Measurements from ENCODE around the gene ENOX1. TPM values are rescaled to one million over a fixed set of nuclear protein-coding genes. Genes with fewer than 3 reads are reported as not detected.

Gene ENOX1
- total and polyA plus RNA-seq, 2 of the 8 experiments (the other 6 are each of a cell fraction or from before 2014, with no cell fraction given), result 0.23 to 0.37 TPM

DNA sequence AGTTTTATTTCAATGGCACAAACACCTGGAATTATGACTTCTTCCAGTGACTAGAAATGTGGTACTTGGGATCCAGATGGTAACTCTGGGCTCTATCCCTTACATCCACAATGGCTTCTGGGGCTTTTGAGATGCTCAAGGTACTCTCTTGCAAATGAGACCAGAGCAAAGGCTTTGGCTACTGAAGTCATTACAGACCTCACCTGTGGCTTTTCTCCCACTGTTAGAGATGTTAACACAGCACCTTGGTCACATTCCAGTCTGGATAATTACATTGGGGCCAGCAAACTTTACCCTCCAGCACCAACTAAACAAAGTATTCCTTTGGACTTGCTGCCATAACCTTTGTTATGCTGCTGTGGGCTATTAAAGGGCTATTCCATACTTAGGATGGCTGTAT, 6.1 kb downstream of the ENOX1 start:
- Histone ChIP-seq H3K4me2 (ENCODE audit: insufficient read depth in 1 of 2, low read depth in 2 of 2, low read length in 2 of 2) (no peak overlapping the region), H3K9ac (replicated peaks in 1 of 4; ENCODE audit: extremely low read depth in 1 of 4, low read depth in 3 of 4, low read length in 3 of 4) (no peak overlapping the region), H3K36me3 (ENCODE audit: control insufficient read depth in 2 of 4, insufficient read depth in 4 of 4, low read length in 3 of 4) (no peaks in the 10 kb centered on the region), H2BK120ac (replicated peaks; ENCODE audit: low read depth, low read length) (no peak overlapping the region), H2AFZ (ENCODE audit: low read length) (no peak overlapping the region), H2BK12ac (ENCODE audit: low read depth, low read length) (no peak overlapping the region), H4K8ac (ENCODE audit: extremely low read depth, insufficient read depth, low read length) (no peak overlapping the region), H3K9me3 (ENCODE audit: insufficient read depth in 2 of 2, low read depth in 1 of 2, low read length in 1 of 2) (no peaks in the 10 kb centered on the region), H4K5ac (ENCODE audit: insufficient read length, low read depth, low read length) (no peak overlapping the region), H3K79me2 (ENCODE audit: control insufficient read depth in 1 of 2, insufficient read depth in 2 of 2, low read length in 2 of 2) (no peaks in the 10 kb centered on the region), H3K4me1 (replicated peaks in 1 of 4; ENCODE audit: control insufficient read depth in 3 of 4, insufficient read depth in 4 of 4, low read length in 3 of 4) (peaks cover 0 to 5% (median 0%) of the 10 kb centered on the region in 4 experiments; a peak in 6 of 7 replicates), H3K27ac (ENCODE audit: low read depth, low read length) (no peak overlapping the region), H2BK20ac (ENCODE audit: low read length) (no peak overlapping the region), H2AK5ac (ENCODE audit: low read depth, low read length) (no peak overlapping the region), H3K79me1 (ENCODE audit: low read depth, low read length) (no peaks in the 10 kb centered on the region), H3K4me3 (ENCODE audit: extremely low read depth in 1 of 4, insufficient read depth in 2 of 4, low read depth in 3 of 4, low read length in 4 of 4) (no peak overlapping the region), H3K4ac (replicated peaks; ENCODE audit: insufficient read length, low read depth, low read length) (no peak overlapping the region), H2BK5ac (ENCODE audit: low read depth, low read length) (no peak overlapping the region), H4K91ac (replicated peaks; ENCODE audit: insufficient read length, low read length) (no peak overlapping the region), H3K23me2 (ENCODE audit: low read depth, low read length) (peaks cover under 1% of the 10 kb centered on the region; the same call in 1 of the 2 replicates), H3K18ac (ENCODE audit: extremely low read depth, low read length) (no peak overlapping the region), H3K23ac (ENCODE audit: insufficient read length) (no peak overlapping the region), H3K27me3 (replicated peaks in 1 of 4; ENCODE audit: control insufficient read depth in 3 of 4, extremely low read depth in 1 of 4, insufficient read depth in 3 of 4, low read length in 3 of 4) (peaks cover 13 to 74% (median 53%) of the 10 kb centered on the region in 4 experiments), H3K14ac (ENCODE audit: insufficient read length) (no peak overlapping the region), H2BK15ac (ENCODE audit: low read length) (no peak overlapping the region), H4K20me1 (replicated peaks in 1 of 2; ENCODE audit: control insufficient read depth in 1 of 2, insufficient read depth in 2 of 2, low read length in 2 of 2) (peaks cover 0 to 6% of the 10 kb centered on the region in 2 experiments), H3K56ac (replicated peaks; ENCODE audit: insufficient read length, low read depth, low read length) (no peak overlapping the region)
- FAIRE-seq (peak; percentile 92), DNase-seq (ENCODE audit: low read depth in 1 of 2, low spot score in 2 of 2) (no peak)
- POLR2A ChIA-PET (ENCODE audit: partially characterized antibody), result no interaction called here
- CTCF ChIA-PET (ENCODE audit: partially characterized antibody), result no interaction called here
- TF ChIP-seq CREB1 (IDR thresholded peaks at IDR 0.05), result no peak
- TF ChIP-seq NANOG (IDR thresholded peaks at IDR 0.05; ENCODE audit: insufficient read depth, low read depth, low read length, poor library complexity, severe bottlenecking), result peak; percentile 43
- 0 out of 2 replicates have a peak, but pooled peaks have one; percentile 65 for TF ChIP-seq YY1 (IDR thresholded peaks at IDR 0.05; ENCODE audit: low read depth, low read length)
- TF ChIP-seq, protein P1, sequence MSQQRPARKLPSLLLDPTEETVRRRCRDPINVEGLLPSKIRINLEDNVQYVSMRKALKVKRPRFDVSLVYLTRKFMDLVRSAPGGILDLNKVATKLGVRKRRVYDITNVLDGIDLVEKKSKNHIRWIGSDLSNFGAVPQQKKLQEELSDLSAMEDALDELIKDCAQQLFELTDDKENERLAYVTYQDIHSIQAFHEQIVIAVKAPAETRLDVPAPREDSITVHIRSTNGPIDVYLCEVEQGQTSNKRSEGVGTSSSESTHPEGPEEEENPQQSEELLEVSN (IDR thresholded peaks at IDR 0.05), result no peak
- TF ChIP-seq MAFK (IDR thresholded peaks at IDR 0.05; ENCODE audit: low read depth, low read length), result no peak
- TF ChIP-seq POLR2AphosphoS5 (IDR thresholded peaks at IDR 0.05; ENCODE audit: low read depth, low read length), result peak; percentile 96
- no peak for TF ChIP-seq RXRA (IDR thresholded peaks at IDR 0.05; ENCODE audit: insufficient read depth, low read depth, low read length)
- no peak for TF ChIP-seq TBP (IDR thresholded peaks at IDR 0.05; ENCODE audit: low read depth, low read length)
- no peak for TF ChIP-seq POU5F1 (IDR thresholded peaks at IDR 0.05; ENCODE audit: low read depth, low read length)
- TF ChIP-seq POLR2A (IDR thresholded peaks at IDR 0.05; ENCODE audit: control extremely low read depth in 1 of 2, low read depth in 2 of 2, low read length in 2 of 2), result no peak
- no peak for TF ChIP-seq NRF1 (IDR thresholded peaks at IDR 0.05; ENCODE audit: low read depth, low read length)
- peak; percentile 72 for TF ChIP-seq TEAD4 (IDR thresholded peaks at IDR 0.05; ENCODE audit: low read depth, low read length)
- TF ChIP-seq EP300 (IDR thresholded peaks at IDR 0.05; ENCODE audit: borderline replicate concordance in 1 of 2, low read depth in 2 of 2, low read length in 2 of 2), result peak in 1 of 2 experiments; percentile 73; a peak in 1 of 3 replicates
- TF ChIP-seq EGR1 (IDR thresholded peaks at IDR 0.05; ENCODE audit: borderline replicate concordance, low read depth, low read length), result peak; percentile 59; the same call in 1 of the 2 replicates

Measured in H1 (cell line).